ENCODE results near the gene FAM110A. TPM values are rescaled to one million over a fixed set of nuclear protein-coding genes. Genes with fewer than 3 reads are reported as not detected.

FAM110A gene
- total and polyA plus RNA-seq, 2 of the 8 experiments (the other 6 are each of a cell fraction or from before 2014, with no cell fraction given), result 10.1 to 10.9 TPM

DNA sequence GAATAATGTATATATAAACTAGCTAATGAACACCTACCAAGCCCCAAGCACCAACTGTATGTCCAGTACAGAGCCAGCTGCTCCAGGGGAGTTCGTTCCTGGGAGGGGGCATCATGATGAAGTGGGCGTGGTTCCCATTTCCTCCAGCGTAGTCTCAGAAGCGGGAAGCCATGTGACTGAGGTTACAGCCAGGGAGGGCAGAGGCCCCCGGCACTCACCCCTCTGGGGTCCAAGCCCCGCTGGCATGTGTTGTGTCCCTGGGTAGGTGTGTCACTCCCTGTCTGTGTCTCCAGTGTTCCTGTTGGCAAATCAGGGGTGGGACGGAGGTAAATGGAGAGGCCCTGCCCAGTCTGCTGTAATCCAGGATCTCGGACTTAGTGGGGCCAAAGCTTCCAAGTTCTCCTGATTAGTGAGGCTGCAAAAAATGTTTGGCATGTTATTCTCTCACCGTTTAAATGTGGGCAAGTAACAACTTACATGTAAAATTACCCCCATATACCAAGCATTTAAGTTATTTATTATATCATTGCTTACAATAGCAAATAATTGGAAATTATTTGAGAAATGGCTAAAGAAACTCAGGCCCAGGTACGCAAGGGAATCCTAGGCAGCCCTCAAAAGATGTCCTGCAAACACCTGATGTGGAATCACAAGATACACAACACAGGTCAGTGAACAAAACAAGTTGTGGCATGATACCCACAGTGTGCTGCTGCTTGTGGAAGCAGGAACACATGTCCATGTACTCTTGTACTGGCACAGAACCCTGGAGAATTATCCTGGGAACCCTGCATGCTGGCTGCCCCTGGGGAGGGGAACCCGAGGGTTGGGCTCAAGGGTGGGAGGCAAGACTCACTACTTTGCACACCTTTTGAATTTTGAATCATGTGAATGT lies 22.2 kb downstream of the FAM110A start:
- no peak overlapping the region for H3K4me3 ChIP-seq (ENCODE audit: extremely low read depth in 1 of 4, insufficient read depth in 2 of 4, low read depth in 3 of 4, low read length in 4 of 4)
- no peak overlapping the region for H3K4ac ChIP-seq (replicated peaks; ENCODE audit: insufficient read length, low read depth, low read length)
- WGBS, 2 experiments (ENCODE audit: extremely low coverage in 1 of 2, insufficient coverage in 1 of 2, insufficient read length in 1 of 2, insufficient replicate concordance in 2 of 2, low coverage in 1 of 2, low lambda C conversion rate in 2 of 2, missing lambda C conversion rate in 1 of 2), result 86% methylated on average over 10 of the region's 11 CpGs; no CpG with 5 or more reads in 1 of the 2 experiments
- no peak overlapping the region for H2BK120ac ChIP-seq (replicated peaks; ENCODE audit: low read depth, low read length)
- peaks cover 0 to 2% of the 10 kb centered on the region in 2 experiments for H4K20me1 ChIP-seq (replicated peaks in 1 of 2; ENCODE audit: control insufficient read depth in 1 of 2, insufficient read depth in 2 of 2, low read length in 2 of 2)
- POLR2A ChIA-PET (ENCODE audit: partially characterized antibody), result interaction anchor here (1.0 to 1.7 kb wide), 2 partner anchors 10 to 22 kb away, joined by 3 to 4 read pairs; partner anchors contain the start of gene FAM110A
- no peak overlapping the region for H3K56ac ChIP-seq (replicated peaks; ENCODE audit: insufficient read length, low read depth, low read length)
- no peak overlapping the region for H2BK20ac ChIP-seq (ENCODE audit: low read length)
- H3K27ac ChIP-seq (ENCODE audit: low read depth, low read length), result no peak overlapping the region
- peaks cover 0 to 2% (median 0%) of the 10 kb centered on the region in 4 experiments; a peak in 2 of 7 replicates for H3K4me1 ChIP-seq (replicated peaks in 1 of 4; ENCODE audit: control insufficient read depth in 3 of 4, insufficient read depth in 4 of 4, low read length in 3 of 4)
- no peak overlapping the region for H4K91ac ChIP-seq (replicated peaks; ENCODE audit: insufficient read length, low read length)
- no peaks in the 10 kb centered on the region for H3K79me2 ChIP-seq (ENCODE audit: control insufficient read depth in 1 of 2, insufficient read depth in 2 of 2, low read length in 2 of 2)
- H3K4me2 ChIP-seq (ENCODE audit: insufficient read depth in 1 of 2, low read depth in 2 of 2, low read length in 2 of 2), result no peak overlapping the region
- no peaks in the 10 kb centered on the region for H3K79me1 ChIP-seq (ENCODE audit: low read depth, low read length)
- H3K14ac ChIP-seq (ENCODE audit: insufficient read length), result no peak overlapping the region
- H3K23me2 ChIP-seq (ENCODE audit: low read depth, low read length), result no peaks in the 10 kb centered on the region
- no peak overlapping the region for H2AK5ac ChIP-seq (ENCODE audit: low read depth, low read length)
- H3K9ac ChIP-seq (replicated peaks in 1 of 4; ENCODE audit: extremely low read depth in 1 of 4, low read depth in 3 of 4, low read length in 3 of 4), result no peak overlapping the region
- H2AFZ ChIP-seq (ENCODE audit: low read length), result no peak overlapping the region
- CTCF ChIA-PET (ENCODE audit: partially characterized antibody), result interaction anchor here (0.5 to 2.4 kb wide), 8 partner anchors 8 to 106 kb away, joined by 3 to 9 read pairs (median 4); no protein-coding TSS in a partner anchor
- no peak overlapping the region for H2BK12ac ChIP-seq (ENCODE audit: low read depth, low read length)
- no peak overlapping the region for H3K23ac ChIP-seq (ENCODE audit: insufficient read length)
- FAIRE-seq (no peak), DNase-seq (ENCODE audit: low read depth in 1 of 2, low spot score in 2 of 2) (no peak)
- H2BK15ac ChIP-seq (ENCODE audit: low read length), result 0 out of 2 replicates have a peak overlapping the region, but pooled peaks have one; percentile 31
- H3K36me3 ChIP-seq (ENCODE audit: control insufficient read depth in 2 of 4, insufficient read depth in 4 of 4, low read length in 3 of 4), result no peaks in the 10 kb centered on the region
- H3K18ac ChIP-seq (ENCODE audit: extremely low read depth, low read length), result no peak overlapping the region
- H3K9me3 ChIP-seq (ENCODE audit: insufficient read depth in 2 of 2, low read depth in 1 of 2, low read length in 1 of 2), result no peaks in the 10 kb centered on the region
- H4K8ac ChIP-seq (ENCODE audit: extremely low read depth, insufficient read depth, low read length), result no peak overlapping the region
- H3K27me3 ChIP-seq (replicated peaks in 1 of 4; ENCODE audit: control insufficient read depth in 3 of 4, extremely low read depth in 1 of 4, insufficient read depth in 3 of 4, low read length in 3 of 4), result no peaks in the 10 kb centered on the region; a peak in 1 of 7 replicates
- no peak overlapping the region for H4K5ac ChIP-seq (ENCODE audit: insufficient read length, low read depth, low read length)
- no peak overlapping the region for H2BK5ac ChIP-seq (ENCODE audit: low read depth, low read length)
- TF ChIP-seq SUZ12 (IDR thresholded peaks at IDR 0.05; ENCODE audit: low read length) (no peak), SAP30 (IDR thresholded peaks at IDR 0.05; ENCODE audit: insufficient read depth, insufficient replicate concordance, low read length) (no peak), TAF1 (IDR thresholded peaks at IDR 0.05; ENCODE audit: low read depth, low read length) (no peak), SRF (IDR thresholded peaks at IDR 0.05; ENCODE audit: low read depth, low read length) (no peak), SP2 (IDR thresholded peaks at IDR 0.05; ENCODE audit: low read length) (no peak), ASH2L (IDR thresholded peaks at IDR 0.05; ENCODE audit: low read length) (no peak), TBP (IDR thresholded peaks at IDR 0.05; ENCODE audit: low read depth, low read length) (no peak), KDM1A (IDR thresholded peaks at IDR 0.05; ENCODE audit: borderline replicate concordance, low read length) (no peak), EGR1 (IDR thresholded peaks at IDR 0.05; ENCODE audit: borderline replicate concordance, low read depth, low read length) (no peak), BCL11A (IDR thresholded peaks at IDR 0.05; ENCODE audit: low read depth in 2 of 2, low read length in 2 of 2) (no peak), CTBP2 (IDR thresholded peaks at IDR 0.05; ENCODE audit: borderline replicate concordance, insufficient read depth, insufficient read length, low read length) (no peak)
